Measurements from ENCODE around the gene DNMT1.

GRCh38 chr19:10100163-10100785, 94.5 kb downstream of the DNMT1 start:
- TF ChIP-seq CTCF (IDR thresholded peaks at IDR 0.05) (no peak), EP300 (IDR thresholded peaks at IDR 0.05) (no peak), POLR2AphosphoS5 (IDR thresholded peaks at IDR 0.05) (no peak)
